ENCODE data around the gene AP2B1. TPM values are rescaled to one million over a fixed set of nuclear protein-coding genes. Genes with fewer than 3 reads are reported as not detected.

The AP2B1 gene
- total and polyA plus RNA-seq, 9 of the 15 experiments (the other 6 are each of a cell fraction or from before 2014, with no cell fraction given) = 60.1 to 287 (median 105) TPM

DNA sequence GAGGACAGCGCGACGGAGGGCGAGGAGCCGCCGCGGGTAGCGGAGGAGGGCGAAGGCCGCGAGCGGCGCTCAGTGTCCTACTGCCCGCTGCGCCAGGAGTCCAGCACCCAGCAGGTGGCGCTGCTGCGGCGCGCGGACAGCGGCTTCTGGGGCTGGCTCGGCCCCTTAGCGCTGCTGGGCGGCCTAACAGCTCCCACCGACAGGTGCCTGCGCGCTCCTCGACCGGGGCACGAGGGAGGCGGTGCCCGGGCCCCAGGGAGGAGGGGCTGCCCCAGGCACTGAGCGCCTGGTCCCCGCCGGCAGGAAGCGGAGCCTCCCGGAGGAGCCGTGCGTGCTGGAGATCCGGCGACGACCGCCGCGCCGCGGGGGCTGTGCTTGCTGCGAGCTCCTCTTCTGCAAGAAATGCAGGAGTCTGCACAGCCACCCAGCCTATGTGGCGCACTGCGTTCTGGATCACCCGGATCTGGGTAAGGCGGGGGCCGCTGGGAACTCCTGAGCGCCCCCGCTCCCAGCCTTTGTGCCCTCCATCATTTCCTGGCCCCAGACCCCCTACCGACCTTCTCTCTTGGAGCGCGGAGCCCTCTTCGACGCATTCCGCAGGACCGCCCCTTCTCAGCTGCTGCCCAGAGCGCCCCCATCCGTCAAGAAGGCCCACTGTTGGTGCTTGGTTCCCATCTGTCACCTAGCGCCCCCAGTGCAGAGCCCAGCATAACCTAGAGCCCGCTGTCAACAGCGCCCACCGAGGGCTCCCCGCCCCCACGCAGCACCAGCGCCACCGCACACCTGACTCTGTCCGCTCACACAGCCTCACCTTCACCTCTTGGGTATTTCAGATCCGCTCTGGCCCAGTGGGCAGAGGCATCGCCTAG, 177.2 kb downstream of the AP2B1 start (continued):
- TF ChIP-seq, protein P1, sequence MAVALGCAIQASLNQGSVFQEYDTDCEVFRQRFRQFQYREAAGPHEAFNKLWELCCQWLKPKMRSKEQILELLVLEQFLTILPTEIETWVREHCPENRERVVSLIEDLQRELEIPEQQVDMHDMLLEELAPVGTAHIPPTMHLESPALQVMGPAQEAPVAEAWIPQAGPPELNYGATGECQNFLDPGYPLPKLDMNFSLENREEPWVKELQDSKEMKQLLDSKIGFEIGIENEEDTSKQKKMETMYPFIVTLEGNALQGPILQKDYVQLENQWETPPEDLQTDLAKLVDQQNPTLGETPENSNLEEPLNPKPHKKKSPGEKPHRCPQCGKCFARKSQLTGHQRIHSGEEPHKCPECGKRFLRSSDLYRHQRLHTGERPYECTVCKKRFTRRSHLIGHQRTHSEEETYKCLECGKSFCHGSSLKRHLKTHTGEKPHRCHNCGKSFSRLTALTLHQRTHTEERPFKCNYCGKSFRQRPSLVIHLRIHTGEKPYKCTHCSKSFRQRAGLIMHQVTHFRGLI (CRISPR knock-in tag; IDR thresholded peaks at IDR 0.05) = no peak
- no peak for TF ChIP-seq CBX8 (IDR thresholded peaks at IDR 0.05; ENCODE audit: borderline replicate concordance, extremely low read depth, low read depth, low read length, poor library complexity, severe bottlenecking)
- peak; percentile 32 for TF ChIP-seq RBBP5 (IDR thresholded peaks at IDR 0.05; ENCODE audit: borderline replicate concordance, insufficient read depth, low read length, poor library complexity, severe bottlenecking)
- TF ChIP-seq GATA2 (CRISPR knock-in tag; IDR thresholded peaks at IDR 0.05) = no peak

GRCh38 chr17:35765086-35765710, 178.1 kb downstream of the AP2B1 start:
- TF ChIP-seq, protein P2, sequence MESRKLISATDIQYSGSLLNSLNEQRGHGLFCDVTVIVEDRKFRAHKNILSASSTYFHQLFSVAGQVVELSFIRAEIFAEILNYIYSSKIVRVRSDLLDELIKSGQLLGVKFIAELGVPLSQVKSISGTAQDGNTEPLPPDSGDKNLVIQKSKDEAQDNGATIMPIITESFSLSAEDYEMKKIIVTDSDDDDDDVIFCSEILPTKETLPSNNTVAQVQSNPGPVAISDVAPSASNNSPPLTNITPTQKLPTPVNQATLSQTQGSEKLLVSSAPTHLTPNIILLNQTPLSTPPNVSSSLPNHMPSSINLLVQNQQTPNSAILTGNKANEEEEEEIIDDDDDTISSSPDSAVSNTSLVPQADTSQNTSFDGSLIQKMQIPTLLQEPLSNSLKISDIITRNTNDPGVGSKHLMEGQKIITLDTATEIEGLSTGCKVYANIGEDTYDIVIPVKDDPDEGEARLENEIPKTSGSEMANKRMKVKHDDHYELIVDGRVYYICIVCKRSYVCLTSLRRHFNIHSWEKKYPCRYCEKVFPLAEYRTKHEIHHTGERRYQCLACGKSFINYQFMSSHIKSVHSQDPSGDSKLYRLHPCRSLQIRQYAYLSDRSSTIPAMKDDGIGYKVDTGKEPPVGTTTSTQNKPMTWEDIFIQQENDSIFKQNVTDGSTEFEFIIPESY (CRISPR knock-in tag; IDR thresholded peaks at IDR 0.05) = no peak
- TF ChIP-seq TAF7 (tag; IDR thresholded peaks at IDR 0.05) = no peak
- no peaks in the 10 kb centered on the region for H4K20me1 ChIP-seq (replicated peaks; ENCODE audit: control insufficient read depth, insufficient read depth, low read length)
- no TSS peak for BruUV-seq (replicated peaks)
- POLR2A ChIA-PET = interaction anchor here (2.3 kb wide), 1 partner anchor 44 kb away, joined by 13 read pairs; the partner anchor contains the start of gene TAF15
- WGBS (ENCODE audit: insufficient coverage, low coverage, missing lambda C conversion rate) = 15% methylated on average over 10 of the region's 11 CpGs
- peaks cover 28 to 71% of the 10 kb centered on the region in 2 experiments; a peak in 4 of 5 replicates for H3K27me3 ChIP-seq (ENCODE audit: control insufficient read depth in 2 of 2, insufficient read depth in 2 of 2, low read length in 2 of 2)
- H3K4me1 ChIP-seq (replicated peaks in 1 of 2; ENCODE audit: control insufficient read depth in 2 of 2, insufficient read depth in 2 of 2, low read length in 2 of 2) = peaks cover 0 to 22% of the 10 kb centered on the region in 2 experiments; a peak in 3 of 5 replicates
- H3K9me1 ChIP-seq (ENCODE audit: control insufficient read depth, insufficient read depth, low read length) = peaks cover 3% of the 10 kb centered on the region
- DNase-seq (ENCODE audit: extremely low read depth in 1 of 4, low spot score in 3 of 4) = no peak
- H3K4me3 ChIP-seq = no peak overlapping the region
- CTCF ChIA-PET (ENCODE audit: low intra/inter-chr PET ratio) = interaction anchor here (2.6 to 2.9 kb wide), 2 partner anchors 39 to 43 kb away, joined by 26 to 39 read pairs; partner anchors contain the start of gene TAF15
- intact Hi-C loops (cut with micrococcal nuclease) (loop anchor here (10.0 kb wide), 1 partner anchor 180 kb away; the partner anchor contains the start of gene LYZL6), in situ Hi-C loops (cut with MboI) (loop anchor here (5.0 kb wide), 1 partner anchor 42 kb away; the partner anchor contains the start of gene TAF15)
- ATAC-seq = no peak
- H3K9me3 ChIP-seq (replicated peaks; ENCODE audit: control insufficient read depth, insufficient read depth, low read depth, low read length) = no peaks in the 10 kb centered on the region
- H3K79me2 ChIP-seq (ENCODE audit: control insufficient read depth, insufficient read depth, low read length) = no peaks in the 10 kb centered on the region
- H2AFZ ChIP-seq (ENCODE audit: low read depth, low read length) = no peak overlapping the region
- 0 out of 2 replicates have a peak overlapping the region, but pooled peaks have one; percentile 76 for H3K4me2 ChIP-seq (ENCODE audit: insufficient read depth, low read length)
- no peaks in the 10 kb centered on the region for H3K36me3 ChIP-seq (ENCODE audit: control insufficient read depth, insufficient read depth, low read length)
- H3K27ac ChIP-seq (ENCODE audit: extremely low read depth, low read depth, low read length) = no peak overlapping the region
- FAIRE-seq = no peak
- no peak overlapping the region; a peak in 1 of 4 replicates for H3K9ac ChIP-seq (ENCODE audit: insufficient read depth in 1 of 2, low read depth in 2 of 2, low read length in 2 of 2)

Data from K562 (cell line).